IMR-90 (cell line): ENCODE data around the gene NEXN. TPM values are rescaled to one million over a fixed set of nuclear protein-coding genes. Genes with fewer than 3 reads are reported as not detected.

Experiments
- ATAC-seq: fragments of 200-7000 bp; cut with Tn5 transposase; 2 replicates; pipeline ENCODE4 v1.9.1; 2020; ENCODE audit warnings: low read depth, mild to moderate bottlenecking, moderate library complexity
- BruUV-seq: library from RNA; stranded (reverse); fragments of 400-500 nt; replicated peaks from 2 replicates; lab custom pipeline; 2021; lab: Mats Ljungman, UMichigan
- CTCF ChIA-PET: fragments of 300-600 bp; formaldehyde crosslinking; extraction: SDS; loops from one replicate; lab custom pipeline; 2021; ENCODE audit warnings: antibody characterized with exemption; lab: Yijun Ruan, JAX
- POLR2A ChIA-PET: fragments of 300-600 bp; sonication (Branson Sonifier 250); formaldehyde crosslinking; loops from one replicate; lab custom pipeline; 2022; ENCODE audit warnings: antibody characterized with exemption; ENCODE audit not compliant: unreplicated experiment; lab: Charles Lee
- DNase-seq: peaks from one replicate; pipeline ENCODE4 v3.0.0; 2013
- H2AFZ ChIP-seq: replicated peaks from 2 replicates; pipeline ENCODE3; 2013; ENCODE audit warnings: low read length, mild to moderate bottlenecking; ENCODE audit not compliant: poor library complexity
- H2AK5ac ChIP-seq: 2 replicates; pipeline ENCODE4 v1.6.1; 2013; ENCODE audit warnings: low read depth, low read length, inconsistent platforms
- H2AK9ac ChIP-seq: replicated peaks from 2 replicates; pipeline ENCODE3; 2013; ENCODE audit warnings: mild to moderate bottlenecking, low read depth, low read length, moderate library complexity; ENCODE audit not compliant: poor library complexity
- H2BK120ac ChIP-seq: 2 replicates; pipeline ENCODE4 v1.6.1; 2013; ENCODE audit warnings: low read depth, low read length, inconsistent platforms
- H2BK15ac ChIP-seq: 3 replicates; pipeline ENCODE4 v1.6.1; 2013; ENCODE audit warnings: low read depth, low read length, inconsistent platforms
- H2BK20ac ChIP-seq: 2 replicates; pipeline ENCODE4 v1.6.1; 2013; ENCODE audit warnings: low read depth, mild to moderate bottlenecking, inconsistent platforms, low read length, moderate library complexity
- H2BK5ac ChIP-seq: 2 replicates; pipeline ENCODE4 v1.6.1; 2013; ENCODE audit warnings: mild to moderate bottlenecking, low read depth, low read length, inconsistent platforms; ENCODE audit not compliant: poor library complexity, severe bottlenecking
- H3K14ac ChIP-seq: replicated peaks from 2 replicates; pipeline ENCODE4 v1.6.1; 2013; ENCODE audit warnings: low read depth, low read length, inconsistent platforms
- H3K18ac ChIP-seq: 2 replicates; pipeline ENCODE4 v1.6.1; 2013; ENCODE audit warnings: low read depth, low read length, control low read depth
- H3K23ac ChIP-seq: 2 replicates; pipeline ENCODE4 v1.6.1; 2013; ENCODE audit warnings: low read depth, low read length, inconsistent platforms
- H3K27ac ChIP-seq: 2 replicates; pipeline ENCODE4 v1.5.1; 2013; ENCODE audit warnings: mild to moderate bottlenecking, control low read depth, low read length; ENCODE audit not compliant: insufficient read depth
- H3K27me3 ChIP-seq: 2 replicates; pipeline ENCODE4 v1.6.1; 2013; ENCODE audit warnings: low read length; ENCODE audit not compliant: control insufficient read depth, insufficient read depth
- H3K36me3 ChIP-seq: 2 replicates; pipeline ENCODE4 v1.6.1; 2013; ENCODE audit warnings: low read length, mixed read lengths; ENCODE audit not compliant: control insufficient read depth, insufficient read depth
- H3K4ac ChIP-seq: 2 replicates; pipeline ENCODE4 v1.6.1; 2013; ENCODE audit warnings: low read depth, low read length, inconsistent platforms
- H3K4me1 ChIP-seq: 2 replicates; pipeline ENCODE4 v1.6.1; 2013; ENCODE audit warnings: low read length, mixed read lengths; ENCODE audit not compliant: control insufficient read depth, insufficient read depth
- H3K4me2 ChIP-seq: 2 replicates; pipeline ENCODE4 v1.6.1; 2013; ENCODE audit warnings: low read depth, mild to moderate bottlenecking, control low read depth, low read length, moderate library complexity
- H3K4me3 ChIP-seq: 2 replicates; pipeline ENCODE4 v1.5.1; 2013; ENCODE audit warnings: low read depth, mild to moderate bottlenecking, control low read depth, low read length, moderate library complexity; ENCODE audit not compliant: insufficient read depth
- H3K56ac ChIP-seq: 2 replicates; pipeline ENCODE4 v1.6.1; 2013; ENCODE audit warnings: low read length, inconsistent platforms; ENCODE audit not compliant: insufficient read depth; ENCODE audit errors: extremely low read depth
- H3K79me1 ChIP-seq, 2 experiments: 2 replicates each; pipeline ENCODE4 v1.6.1; 2013; ENCODE audit warnings: low read length in 2 of 2, inconsistent platforms in 1 of 2, low read depth in 1 of 2
- H3K9ac ChIP-seq: 2 replicates; pipeline ENCODE4 v1.6.1; 2013; ENCODE audit warnings: low read depth, low read length, control low read depth
- H3K9me1 ChIP-seq: 2 replicates; pipeline ENCODE4 v1.6.1; 2013; ENCODE audit warnings: low read length, inconsistent platforms; ENCODE audit not compliant: insufficient read depth
- H3K9me3 ChIP-seq: 2 replicates; pipeline ENCODE4 v1.6.1; 2013; ENCODE audit warnings: low read length; ENCODE audit not compliant: control insufficient read depth, insufficient read depth
- H4K20me1 ChIP-seq: 2 replicates; pipeline ENCODE4 v1.6.1; 2013; ENCODE audit warnings: low read length, inconsistent platforms; ENCODE audit not compliant: insufficient read depth
- H4K5ac ChIP-seq: 2 replicates; pipeline ENCODE4 v1.6.1; 2013; ENCODE audit warnings: mild to moderate bottlenecking, low read depth, low read length, control low read depth
- H4K8ac ChIP-seq, 2 experiments: 2 replicates each; pipeline ENCODE4 v1.6.1; 2013; ENCODE audit warnings: low read depth in 2 of 2, low read length in 2 of 2, control low read depth in 1 of 2, inconsistent platforms in 1 of 2
- H4K91ac ChIP-seq: 2 replicates; pipeline ENCODE4 v1.6.1; 2013; ENCODE audit warnings: low read depth, low read length, inconsistent platforms; ENCODE audit not compliant: insufficient read depth
- CEBPB ChIP-seq: IDR thresholded peaks from 2 replicates; pipeline ENCODE4 v1.6.1; 2012; ENCODE audit warnings: low read depth, low read length, improper control_type of control experiment
- CHD1 ChIP-seq: IDR thresholded peaks from 2 replicates; pipeline ENCODE4 v1.6.1; 2012; ENCODE audit warnings: low read depth, low read length, improper control_type of control experiment
- FOS ChIP-seq: fragments of 150-350 bp; IDR thresholded peaks from 2 replicates; pipeline ENCODE4 v1.6.1; 2016; ENCODE audit warnings: low read depth, low read length
- MAFK ChIP-seq: IDR thresholded peaks from 2 replicates; pipeline ENCODE4 v1.6.1; 2012; ENCODE audit warnings: low read depth, low read length, improper control_type of control experiment
- MAZ ChIP-seq: IDR thresholded peaks from 2 replicates; pipeline ENCODE4 v1.6.1; 2012; ENCODE audit warnings: low read depth, mild to moderate bottlenecking, low read length, improper control_type of control experiment, moderate library complexity, borderline replicate concordance
- MXI1 ChIP-seq: IDR thresholded peaks from 2 replicates; pipeline ENCODE4 v1.6.1; 2012; ENCODE audit warnings: low read depth, mild to moderate bottlenecking, low read length, moderate library complexity, borderline replicate concordance
- NFE2L2 ChIP-seq: fragments of 150-350 bp; IDR thresholded peaks from 2 replicates; pipeline ENCODE4 v1.6.1; 2016; ENCODE audit warnings: low read depth, mild to moderate bottlenecking, low read length
- POLR2A ChIP-seq: IDR thresholded peaks from 2 replicates; pipeline ENCODE4 v1.6.1; 2012; ENCODE audit warnings: mild to moderate bottlenecking, low read depth, low read length
- RAD21 ChIP-seq: IDR thresholded peaks from 2 replicates; pipeline ENCODE4 v1.6.1; 2012; ENCODE audit warnings: low read length, improper control_type of control experiment
- RCOR1 ChIP-seq: IDR thresholded peaks from 2 replicates; pipeline ENCODE4 v1.6.1; 2012; ENCODE audit warnings: mild to moderate bottlenecking, low read length, improper control_type of control experiment; ENCODE audit not compliant: insufficient replicate concordance
- RFX5 ChIP-seq: IDR thresholded peaks from 2 replicates; pipeline ENCODE4 v1.8.0; 2012; ENCODE audit warnings: low read depth, mild to moderate bottlenecking, low read length, moderate library complexity
- SMC3 ChIP-seq: fragments of 150-350 bp; IDR thresholded peaks from 2 replicates; pipeline ENCODE4 v1.6.1; 2016; ENCODE audit warnings: low read depth, mild to moderate bottlenecking, antibody characterized with exemption, low read length, moderate library complexity
- WGBS, 2 experiments: methylation state at CpG; one replicate each; pipeline versions ENCODE4 v1.1.5 to v1.1.7; 2013; ENCODE audit warnings: missing lambda C conversion rate in 2 of 2; ENCODE audit not compliant: insufficient read length in 1 of 2; ENCODE audit errors: extremely low coverage in 2 of 2; 5-methylcytosine and 5-hydroxymethylcytosine counted together
- dilution Hi-C: fragments of 300-500 bp; cut with HindIII; formaldehyde crosslinking; loops from one replicate; pipeline ENCODE4 v1.14.3; 2018; ENCODE audit warnings: low sequenced_read_pairs; ENCODE audit not compliant: unreplicated experiment
- in situ Hi-C: fragments of 300-500 bp; cut with MboI; formaldehyde crosslinking; loops from 3 replicates; pipeline ENCODE4 v1.14.3; 2019; ENCODE audit warnings: low sequenced_read_pairs, inconsistent platforms, mixed read lengths
- intact Hi-C: fragments of 100-400 bp; cut with micrococcal nuclease; formaldehyde crosslinking; loops from 2 replicates; pipeline ENCODE4 v1.10.0; 2022
- polyA plus RNA-seq, 3 experiments: library from polyadenylated mRNA; depleted of rRNA; stranded (reverse); fragments of >200 nt; gene quantifications; 2 replicates each; pipeline ENCODE4 v1.2.3, GENCODE V29; 2012; ENCODE audit warnings: low replicate concordance in 1 of 3
- total RNA-seq: library from RNA; depleted of rRNA; stranded (reverse); fragments of >200 nt; gene quantifications from 2 replicates; pipeline ENCODE4 v1.2.3, GENCODE V29; 2012
- TF ChIP-seq, protein P1 (sequence below): conservative IDR thresholded peaks from 2 replicates; pipeline ENCODE4 v1.5.1; 2012; ENCODE audit warnings: mild to moderate bottlenecking, low read depth, low read length, improper control_type of control experiment
- TF ChIP-seq, protein P2 (sequence below): fragments of 150-350 bp; IDR thresholded peaks from 2 replicates; pipeline ENCODE4 v1.6.1; 2016; ENCODE audit warnings: low read depth, mild to moderate bottlenecking, low read length, moderate library complexity, borderline replicate concordance

NEXN gene
- total and polyA plus RNA-seq, 2 of the 4 experiments (the other 2 are of a cell fraction): 5.2 to 16.1 TPM

- no peak overlapping the region for H3K4me3 ChIP-seq
- no peak overlapping the region for H2AK5ac ChIP-seq
- H2AK9ac ChIP-seq: no peak overlapping the region
- no peaks in the 10 kb centered on the region for H3K9me3 ChIP-seq
- peaks cover 5% of the 10 kb centered on the region for H3K4me1 ChIP-seq
- TF ChIP-seq MXI1 (no peak), CHD1 (no peak), NFE2L2 (no peak), SMC3 (no peak), RAD21 (no peak), POLR2A (no peak), FOS (no peak), MAZ (no peak), RFX5 (no peak), CEBPB (no peak), RCOR1 (no peak), MAFK (no peak)
- TF ChIP-seq, protein P1, sequence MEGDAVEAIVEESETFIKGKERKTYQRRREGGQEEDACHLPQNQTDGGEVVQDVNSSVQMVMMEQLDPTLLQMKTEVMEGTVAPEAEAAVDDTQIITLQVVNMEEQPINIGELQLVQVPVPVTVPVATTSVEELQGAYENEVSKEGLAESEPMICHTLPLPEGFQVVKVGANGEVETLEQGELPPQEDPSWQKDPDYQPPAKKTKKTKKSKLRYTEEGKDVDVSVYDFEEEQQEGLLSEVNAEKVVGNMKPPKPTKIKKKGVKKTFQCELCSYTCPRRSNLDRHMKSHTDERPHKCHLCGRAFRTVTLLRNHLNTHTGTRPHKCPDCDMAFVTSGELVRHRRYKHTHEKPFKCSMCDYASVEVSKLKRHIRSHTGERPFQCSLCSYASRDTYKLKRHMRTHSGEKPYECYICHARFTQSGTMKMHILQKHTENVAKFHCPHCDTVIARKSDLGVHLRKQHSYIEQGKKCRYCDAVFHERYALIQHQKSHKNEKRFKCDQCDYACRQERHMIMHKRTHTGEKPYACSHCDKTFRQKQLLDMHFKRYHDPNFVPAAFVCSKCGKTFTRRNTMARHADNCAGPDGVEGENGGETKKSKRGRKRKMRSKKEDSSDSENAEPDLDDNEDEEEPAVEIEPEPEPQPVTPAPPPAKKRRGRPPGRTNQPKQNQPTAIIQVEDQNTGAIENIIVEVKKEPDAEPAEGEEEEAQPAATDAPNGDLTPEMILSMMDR: no peak
- TF ChIP-seq, protein P2, sequence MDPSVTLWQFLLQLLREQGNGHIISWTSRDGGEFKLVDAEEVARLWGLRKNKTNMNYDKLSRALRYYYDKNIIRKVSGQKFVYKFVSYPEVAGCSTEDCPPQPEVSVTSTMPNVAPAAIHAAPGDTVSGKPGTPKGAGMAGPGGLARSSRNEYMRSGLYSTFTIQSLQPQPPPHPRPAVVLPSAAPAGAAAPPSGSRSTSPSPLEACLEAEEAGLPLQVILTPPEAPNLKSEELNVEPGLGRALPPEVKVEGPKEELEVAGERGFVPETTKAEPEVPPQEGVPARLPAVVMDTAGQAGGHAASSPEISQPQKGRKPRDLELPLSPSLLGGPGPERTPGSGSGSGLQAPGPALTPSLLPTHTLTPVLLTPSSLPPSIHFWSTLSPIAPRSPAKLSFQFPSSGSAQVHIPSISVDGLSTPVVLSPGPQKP: no peak
- no CpG with 5 or more reads among the region's 3 CpGs for WGBS, 2 experiments
- H3K23ac ChIP-seq: no peak overlapping the region
- CTCF ChIA-PET: no interaction called here
- H4K8ac ChIP-seq: no peak overlapping the region
- H2BK120ac ChIP-seq: no peak overlapping the region
- no peak overlapping the region for H2BK20ac ChIP-seq
- no peak overlapping the region for H3K4me2 ChIP-seq
- in situ Hi-C loops (loop anchor here (10.0 kb wide), 1 partner anchor 143 kb away; no protein-coding TSS in a partner anchor), intact Hi-C loops (no loop called here), dilution Hi-C loops (no loop called here)
- H3K79me1 ChIP-seq: peaks cover 5 to 10% of the 10 kb centered on the region in 2 experiments; a peak in 3 of 4 replicates
- H4K5ac ChIP-seq: no peak overlapping the region
- peaks cover 26% of the 10 kb centered on the region for H3K36me3 ChIP-seq
- H2BK15ac ChIP-seq: no peak overlapping the region
- H3K27me3 ChIP-seq: no peaks in the 10 kb centered on the region
- no peak overlapping the region for H2AFZ ChIP-seq
- H4K91ac ChIP-seq: no peak overlapping the region
- H3K9me1 ChIP-seq: peaks cover 2% of the 10 kb centered on the region
- no peak overlapping the region for H3K18ac ChIP-seq
- no peak overlapping the region for H3K27ac ChIP-seq
- no peak overlapping the region for H3K9ac ChIP-seq
- no peak overlapping the region for H3K56ac ChIP-seq
- BruUV-seq: no TSS peak
- H4K20me1 ChIP-seq: peaks cover 79% of the 10 kb centered on the region
- DNase-seq: no peak
- 0 out of 2 replicates have a peak overlapping the region, but pooled peaks have one; percentile 4 for H3K14ac ChIP-seq
- no peak for ATAC-seq
- no peak overlapping the region for H2BK5ac ChIP-seq
- H3K4ac ChIP-seq: no peak overlapping the region
- POLR2A ChIA-PET: interaction anchor here (0.6 kb wide), 1 partner anchor 68 kb away, joined by 3 read pairs; no protein-coding TSS in a partner anchor
Observed at GRCh38 chr1:77972080-77972479, 83.7 kb downstream of the NEXN start.
